SH-SY5Y (cell line): ENCODE results near the gene QRSL1.

Experiments
- GATA2 ChIP-seq: IDR thresholded peaks from 2 replicates; pipeline ENCODE4 v1.6.1; 2011; ENCODE audit warnings: mild to moderate bottlenecking, low read depth, low read length
- GATA3 ChIP-seq: IDR thresholded peaks from 2 replicates; pipeline ENCODE4 v1.6.1; 2011; ENCODE audit warnings: low read depth, mild to moderate bottlenecking, low read length, moderate library complexity

QRSL1 gene

GRCh38 chr6:106688177-106688951 is 59.0 kb downstream of the QRSL1 start:
- TF ChIP-seq GATA2 (no peak), GATA3 (no peak)

GRCh38 chr6:106692112-106692818 is 62.9 kb downstream of the QRSL1 start:
- TF ChIP-seq GATA2, result no peak
- TF ChIP-seq GATA3, result no peak

- no peak for TF ChIP-seq GATA3
- no peak for TF ChIP-seq GATA2
These were observed 63.4 kb downstream of the QRSL1 start for GRCh38 chr6:106692819-106693208.

- TF ChIP-seq GATA2 (no peak), GATA3 (no peak)
These were observed 64.0 kb downstream of the QRSL1 start for GRCh38 chr6:106693418-106693817.

- TF ChIP-seq GATA2 (no peak), GATA3 (no peak)
These were observed 65.0 kb downstream of the QRSL1 start for GRCh38 chr6:106694343-106694742.

- TF ChIP-seq GATA2 (no peak), GATA3 (no peak)
These were observed 71.2 kb downstream of the QRSL1 start for GRCh38 chr6:106700581-106700980.

GRCh38 chr6:106702046-106702445 is 72.7 kb downstream of the QRSL1 start:
- TF ChIP-seq GATA3 (no peak), GATA2 (no peak)

- TF ChIP-seq GATA2 (no peak), GATA3 (no peak)
These were observed 73.2 kb downstream of the QRSL1 start for GRCh38 chr6:106702451-106703110.

- TF ChIP-seq GATA2 (no peak), GATA3 (no peak)
These were observed 74.9 kb downstream of the QRSL1 start for GRCh38 chr6:106704327-106704726.

- TF ChIP-seq GATA2, result no peak
- no peak for TF ChIP-seq GATA3
These were observed 75.8 kb downstream of the QRSL1 start for GRCh38 chr6:106705156-106705555.

- TF ChIP-seq GATA3, result no peak
- TF ChIP-seq GATA2, result no peak
These were observed 81.2 kb downstream of the QRSL1 start for GRCh38 chr6:106710580-106710979.

GRCh38 chr6:106714281-106714680 is 84.9 kb downstream of the QRSL1 start:
- TF ChIP-seq GATA3, result no peak
- no peak for TF ChIP-seq GATA2

GRCh38 chr6:106715922-106716321 is 86.5 kb downstream of the QRSL1 start:
- TF ChIP-seq GATA2 (no peak), GATA3 (no peak)

- no peak for TF ChIP-seq GATA2
- TF ChIP-seq GATA3, result no peak
These were observed 87.6 kb downstream of the QRSL1 start for GRCh38 chr6:106716966-106717365.
